HG03558 (cell line): Measurements from ENCODE around the gene RFX3.

Source experiments
- ATAC-seq: cut with Tn5 transposase; IDR thresholded peaks from one replicate; pipeline ENCODE4 v1.9.1; 2021; ENCODE audit warnings: moderate number of reproducible peaks; ENCODE audit not compliant: unreplicated experiment; ENCODE audit errors: extremely low read depth

Gene RFX3

DNA sequence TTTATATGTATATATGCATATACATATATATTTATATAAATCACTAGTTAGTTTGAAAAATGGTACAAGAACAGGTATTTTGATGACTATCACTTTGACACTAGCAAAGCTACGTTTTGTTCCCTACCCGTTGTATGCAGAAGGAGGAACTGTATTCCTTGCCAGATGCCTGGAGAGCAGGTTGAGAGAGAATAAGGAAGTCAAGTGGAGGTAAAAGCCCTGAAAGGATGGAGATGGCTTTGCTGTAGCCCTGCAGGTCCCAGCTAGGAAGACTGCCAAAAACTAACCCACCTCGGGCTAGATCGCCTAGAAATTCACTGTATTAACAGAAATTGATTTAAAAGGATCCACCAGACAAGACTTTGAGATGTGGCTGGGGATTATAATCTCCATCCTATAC is 229.3 kb downstream of the RFX3 start:
- ATAC-seq: no peak

DNA sequence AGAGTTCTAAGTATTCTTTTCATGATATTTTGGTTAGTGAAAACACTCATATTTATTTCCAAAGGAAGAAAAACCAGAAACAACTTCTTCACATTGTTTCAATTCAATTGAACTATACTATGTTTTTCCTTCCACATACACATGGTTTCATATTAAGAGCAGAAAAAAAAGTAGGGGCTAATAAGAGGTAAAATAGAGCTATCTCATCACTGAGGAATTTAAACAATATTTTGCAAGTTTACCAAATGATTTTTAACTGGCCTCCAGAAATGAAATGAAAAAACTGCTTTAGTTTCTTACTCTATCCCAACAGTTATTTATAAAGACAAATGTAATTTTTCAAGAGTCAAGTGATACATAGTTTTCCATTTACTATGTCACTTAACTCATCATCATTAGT is 233.5 kb downstream of the RFX3 start:
- no peak for ATAC-seq

DNA sequence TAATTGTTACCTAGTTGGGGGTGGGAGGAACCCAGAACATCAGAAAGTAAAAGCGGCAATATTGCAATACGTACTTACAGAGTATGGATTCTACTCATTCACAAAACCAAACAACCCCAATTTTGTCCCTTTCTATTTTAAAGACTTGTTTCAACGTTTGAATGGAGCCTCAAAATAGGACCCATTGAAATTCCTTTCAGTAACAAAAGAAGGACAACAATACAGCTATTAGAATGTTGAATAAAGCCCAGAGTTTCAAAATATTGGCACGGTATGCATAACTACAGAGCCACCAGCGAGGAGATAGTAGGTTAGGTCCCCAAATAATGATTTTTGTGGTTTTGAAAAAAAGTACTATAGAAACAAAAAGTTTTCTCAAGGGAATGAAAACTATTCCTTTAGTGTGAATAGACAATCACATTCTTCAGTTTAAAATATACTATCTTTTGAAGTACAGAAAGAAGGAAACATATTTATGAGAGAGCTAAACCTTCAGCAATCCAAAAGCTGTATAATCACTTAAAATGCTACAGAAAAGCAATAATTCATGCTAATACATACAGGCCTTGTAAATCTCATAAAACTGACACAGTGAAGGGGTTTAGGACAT is 235.5 kb downstream of the RFX3 start:
- ATAC-seq: no peak

DNA sequence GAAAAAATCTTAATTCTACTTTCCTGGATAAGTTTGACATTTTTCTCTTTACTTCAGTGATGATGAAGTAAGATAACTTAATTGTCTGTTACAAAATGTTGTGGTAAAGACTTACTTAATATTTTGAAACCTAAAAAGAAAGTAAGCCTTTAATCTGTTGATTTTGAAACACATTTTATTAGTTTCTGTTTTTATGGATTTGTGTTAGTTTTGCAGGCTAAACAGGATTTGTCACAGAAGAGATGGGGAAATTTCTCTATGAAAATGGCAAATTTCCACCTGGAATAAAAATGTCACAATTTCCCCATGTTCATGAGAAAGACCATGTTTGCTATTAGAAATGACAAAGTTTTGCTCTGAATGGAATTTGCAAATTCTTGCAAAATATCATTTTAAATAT is 237.1 kb downstream of the RFX3 start:
- no peak for ATAC-seq

DNA sequence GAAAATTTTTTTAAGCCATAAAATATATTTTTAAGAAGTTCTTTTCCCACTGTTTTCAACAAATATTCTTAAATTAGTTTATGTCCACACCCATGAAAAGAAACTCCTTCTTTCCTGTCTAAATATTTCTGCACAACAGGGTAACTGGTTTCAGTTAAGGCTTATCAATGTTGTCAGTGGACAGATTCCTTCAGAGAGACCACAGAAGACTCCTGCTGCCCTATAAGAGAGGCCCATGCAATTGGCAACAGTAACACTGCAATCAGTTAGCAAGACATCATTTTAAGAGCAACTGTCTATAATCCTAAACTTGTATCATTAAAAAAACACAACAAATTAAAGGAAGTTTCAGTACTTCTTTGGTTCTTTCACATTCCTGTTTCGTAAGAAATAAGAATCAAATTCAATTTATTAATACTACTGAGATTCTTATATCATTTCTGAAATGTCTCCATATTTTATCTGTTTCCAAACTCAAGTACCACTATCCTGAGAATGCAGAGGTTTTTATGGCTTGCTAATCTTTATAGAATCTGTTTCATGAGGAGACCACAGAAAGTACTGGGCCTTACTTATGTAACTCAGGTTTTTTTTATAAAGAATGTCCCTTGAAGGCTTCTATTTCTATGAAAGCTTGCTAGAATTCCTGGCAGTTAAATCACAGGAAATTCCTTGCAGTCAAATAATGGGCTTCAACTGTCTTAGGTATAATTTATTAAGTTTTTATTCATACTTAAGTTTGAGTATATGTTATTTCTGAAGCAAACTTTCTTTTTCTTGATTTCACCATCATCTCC is 240.2 kb downstream of the RFX3 start:
- ATAC-seq: no peak

DNA sequence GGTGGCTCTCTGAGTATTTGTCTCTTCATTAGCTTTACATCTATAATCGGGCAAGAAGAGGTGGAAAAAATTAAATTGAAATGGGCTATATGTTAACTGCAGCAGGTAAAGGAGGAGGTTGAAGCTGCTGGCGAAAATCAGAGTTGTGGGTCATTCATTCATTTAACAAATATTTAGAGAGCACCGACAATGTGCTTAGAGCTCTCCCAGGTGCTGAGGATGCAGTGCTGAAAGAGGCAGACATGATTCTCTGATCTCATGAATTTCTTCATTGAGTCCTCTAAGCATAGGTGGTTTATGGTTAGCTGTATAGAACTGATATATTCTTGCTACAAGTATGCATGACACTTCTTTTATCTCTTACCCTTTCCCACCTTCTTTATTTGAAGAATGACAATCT is 243.4 kb downstream of the RFX3 start:
- no peak for ATAC-seq

DNA sequence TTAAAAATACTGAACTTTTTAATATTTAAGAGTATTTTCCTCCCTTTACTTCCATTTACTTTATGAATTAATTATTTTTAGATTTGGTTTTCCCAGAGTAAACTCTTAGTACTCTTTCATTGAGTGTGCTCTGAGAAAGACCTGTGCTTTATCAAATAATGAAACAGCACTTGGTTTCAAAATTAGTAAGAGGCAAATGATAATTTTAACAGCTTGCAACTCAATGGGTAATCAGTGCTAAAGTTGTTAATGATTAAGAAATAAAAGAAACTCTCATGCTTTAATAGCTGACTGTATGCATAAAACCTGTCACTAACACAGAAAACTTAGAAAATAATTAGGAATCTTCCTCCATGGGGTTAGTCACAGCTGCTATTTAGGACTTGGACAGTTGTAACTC is 244.4 kb downstream of the RFX3 start:
- no peak for ATAC-seq

DNA sequence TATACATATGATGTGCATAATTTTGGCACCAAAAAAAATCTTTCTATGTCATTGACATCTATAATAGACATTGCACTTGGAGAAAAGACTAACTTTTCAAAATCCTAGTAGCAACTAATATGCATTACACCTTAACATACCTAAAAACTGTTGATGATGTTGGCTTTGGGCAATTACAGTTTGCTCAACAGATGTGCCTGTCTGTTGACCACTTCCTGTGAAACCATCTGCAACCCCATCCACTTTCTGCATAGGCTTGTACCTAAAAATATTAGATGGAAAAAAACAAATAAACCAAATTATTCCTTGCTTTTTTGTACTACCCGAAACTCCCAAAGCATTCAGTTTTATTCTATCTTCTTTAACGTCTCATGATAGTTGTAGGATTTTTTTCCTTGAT is 248.6 kb downstream of the RFX3 start:
- ATAC-seq: no peak

DNA sequence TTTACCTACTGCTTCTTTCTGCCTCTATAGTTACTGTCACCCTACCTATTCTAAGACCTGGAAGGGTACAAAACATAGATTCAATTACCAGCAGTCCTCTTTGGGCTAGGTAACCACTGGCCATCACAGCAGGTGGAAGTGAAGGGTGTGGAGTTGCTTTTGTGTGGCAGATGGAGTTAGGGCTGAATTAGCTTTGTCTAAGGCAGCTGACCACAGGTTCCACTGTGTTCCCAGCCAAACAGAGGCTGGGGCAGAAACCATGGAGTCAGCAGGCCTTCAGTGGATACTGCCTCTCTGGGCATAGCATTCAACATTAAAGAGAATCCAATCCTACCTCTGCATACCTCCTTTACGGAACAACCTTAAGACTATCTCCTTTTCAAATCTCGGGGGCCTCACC is 254.2 kb downstream of the RFX3 start:
- ATAC-seq: no peak

DNA sequence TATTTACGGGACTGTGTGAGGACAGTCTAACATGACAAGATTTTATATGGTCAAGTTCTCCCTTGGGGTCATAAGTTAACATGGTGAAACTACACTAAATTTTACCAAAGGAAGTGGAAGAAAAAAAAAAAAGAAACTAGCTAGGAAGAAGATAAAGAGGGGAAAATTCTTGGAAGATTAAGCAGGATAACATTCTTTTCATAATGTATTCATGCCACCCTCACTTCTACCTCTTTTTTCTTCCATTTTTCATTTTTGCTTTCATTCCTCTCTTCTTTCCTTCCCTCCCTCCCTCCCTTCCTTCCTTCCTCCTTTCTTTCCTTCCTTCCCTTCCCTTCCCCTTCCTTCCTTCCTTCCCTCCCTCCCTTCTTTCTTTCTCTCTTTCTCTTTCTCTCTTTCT is 254.6 kb downstream of the RFX3 start:
- ATAC-seq: no peak

DNA sequence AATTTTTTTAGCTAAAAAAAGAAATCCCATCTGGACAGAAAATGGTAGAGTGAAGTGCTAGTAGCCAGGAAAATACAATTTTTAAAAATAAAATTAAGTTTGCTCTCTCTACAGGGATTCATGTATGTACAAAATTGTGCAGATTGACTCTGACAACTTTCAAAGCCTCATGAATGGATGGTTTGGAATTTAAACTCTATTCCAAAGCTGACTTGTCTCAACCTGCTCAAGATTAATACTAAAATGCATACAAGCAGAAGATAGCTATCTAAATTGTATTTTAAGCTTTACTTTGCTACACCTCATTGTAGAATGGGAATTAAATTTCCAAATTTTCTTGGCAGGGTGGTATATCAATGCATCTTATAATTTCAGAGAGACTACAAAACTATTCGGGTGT is 257.6 kb downstream of the RFX3 start:
- ATAC-seq: no peak

DNA sequence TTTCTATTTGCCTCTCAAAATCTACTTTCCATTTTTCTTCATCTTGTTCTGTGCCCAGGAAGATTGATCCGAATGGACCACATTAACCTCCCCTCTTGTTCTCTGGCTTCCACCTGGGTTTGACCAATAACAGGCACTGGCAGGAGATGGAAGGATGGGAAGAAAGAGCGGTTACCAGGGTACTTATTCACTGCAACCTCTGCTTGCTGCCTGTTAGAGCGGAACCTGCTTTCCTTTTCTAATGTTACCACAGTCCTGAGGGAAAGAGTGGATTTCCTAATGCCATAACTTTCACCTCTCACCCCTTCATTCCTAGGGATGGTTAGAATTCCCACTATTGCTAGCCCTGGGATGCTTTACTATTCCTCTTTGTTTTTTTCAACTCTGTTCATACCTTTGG is 262.1 kb downstream of the RFX3 start:
- no peak for ATAC-seq

DNA sequence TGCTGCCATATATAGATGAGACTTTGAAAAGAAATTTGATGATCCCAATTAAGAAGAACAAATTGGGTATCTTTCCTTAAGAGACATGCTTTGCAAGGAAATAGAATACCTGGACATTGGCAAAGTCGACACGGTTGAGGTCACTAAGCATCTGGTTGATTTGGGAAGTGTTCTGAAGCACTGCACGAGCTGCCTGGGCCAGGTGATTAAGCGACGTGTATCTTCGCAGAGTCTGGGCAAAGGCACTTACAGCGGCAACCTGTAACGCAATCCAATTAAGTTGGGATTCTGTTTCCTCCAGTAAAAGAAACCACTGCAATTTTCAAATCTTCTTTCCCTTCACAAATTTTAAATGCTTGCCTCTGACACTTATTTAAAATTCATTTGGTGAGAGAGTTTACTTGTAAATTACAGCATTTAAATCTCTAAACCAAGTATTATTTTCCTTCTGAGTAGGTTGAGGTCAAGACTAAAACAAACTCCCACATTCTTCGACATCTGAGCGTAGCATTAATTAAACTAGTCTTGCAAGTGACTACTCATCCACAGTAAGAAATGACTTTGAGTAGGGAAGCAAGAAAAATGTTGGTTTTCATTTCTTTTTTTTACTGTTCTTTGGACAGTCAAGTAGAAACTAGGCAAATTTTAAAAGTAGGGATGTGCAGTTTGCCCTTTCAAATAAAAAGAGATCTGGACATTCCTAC is 262.8 kb downstream of the RFX3 start:
- no peak for ATAC-seq

DNA sequence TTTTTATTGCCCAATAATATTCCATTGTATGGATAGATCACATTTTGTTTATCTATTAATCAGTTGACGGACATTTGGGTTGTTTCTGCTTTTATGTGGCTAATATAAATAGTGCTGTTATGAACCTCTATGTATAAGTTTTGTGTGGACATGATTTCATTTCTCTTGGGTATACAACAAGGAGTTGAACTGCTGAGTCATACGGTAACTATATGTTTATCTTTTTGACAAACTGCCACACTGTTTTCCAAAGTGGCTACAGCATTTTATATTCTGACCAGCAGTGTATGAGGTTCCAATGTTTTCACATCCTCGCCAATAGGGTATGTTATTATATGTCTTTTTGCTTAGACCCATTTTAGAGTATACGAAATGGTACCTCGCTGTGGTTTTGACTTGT is 264.3 kb downstream of the RFX3 start:
- ATAC-seq: no peak

DNA sequence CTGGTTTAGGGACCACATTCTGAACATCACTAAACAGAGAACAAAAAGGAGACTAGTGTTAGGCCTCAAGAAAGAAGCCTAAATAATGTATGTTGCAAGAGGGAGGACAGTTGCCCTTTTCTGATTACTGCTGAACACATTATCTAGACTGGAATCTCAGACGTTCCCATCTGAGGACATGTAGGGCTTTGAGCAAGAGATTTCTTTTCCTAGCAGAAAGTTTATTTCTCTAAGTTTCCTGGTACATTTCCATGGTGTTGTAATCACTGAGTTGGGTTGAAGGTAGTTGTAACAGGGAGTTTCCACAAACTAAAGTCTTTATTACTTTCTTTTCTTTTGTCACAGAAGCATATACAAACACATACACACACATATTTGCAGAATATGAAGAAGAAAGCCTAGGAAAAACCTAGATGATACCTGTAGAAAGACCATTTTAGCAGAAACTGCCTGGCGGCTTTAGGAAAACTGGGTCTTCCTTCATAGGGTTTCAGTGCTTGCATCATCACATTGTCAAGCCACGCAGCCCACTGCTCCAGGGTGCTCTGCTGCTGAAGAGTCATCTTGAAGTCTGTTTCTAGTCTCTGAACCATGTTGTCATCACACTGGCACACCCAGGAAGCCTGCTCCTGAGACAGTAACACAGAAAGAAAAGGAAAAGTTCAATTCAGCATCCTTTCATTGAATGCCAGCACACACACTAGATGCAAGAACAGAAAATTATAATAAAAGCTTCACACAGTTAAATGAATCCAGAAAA is 269.1 kb downstream of the RFX3 start:
- ATAC-seq: no peak

DNA sequence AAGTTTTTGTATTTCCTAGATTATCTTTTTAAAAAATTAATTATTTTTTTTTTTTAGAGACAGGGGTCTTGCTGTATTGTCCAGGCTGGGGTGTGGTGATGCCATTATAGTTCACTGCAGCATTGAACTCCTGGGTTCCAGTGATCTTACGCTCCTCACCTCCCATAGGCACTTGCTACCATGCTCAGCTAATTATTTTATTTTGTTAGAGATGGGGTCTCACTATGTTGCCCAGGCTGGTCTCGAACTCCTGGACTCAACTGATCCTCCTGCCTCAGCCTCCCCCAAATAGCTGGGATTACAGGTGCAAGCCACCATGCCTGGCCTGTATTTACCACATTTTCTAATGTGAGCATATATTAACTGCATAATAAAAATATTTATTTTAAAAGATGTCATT is 274.5 kb downstream of the RFX3 start:
- ATAC-seq: no peak

DNA sequence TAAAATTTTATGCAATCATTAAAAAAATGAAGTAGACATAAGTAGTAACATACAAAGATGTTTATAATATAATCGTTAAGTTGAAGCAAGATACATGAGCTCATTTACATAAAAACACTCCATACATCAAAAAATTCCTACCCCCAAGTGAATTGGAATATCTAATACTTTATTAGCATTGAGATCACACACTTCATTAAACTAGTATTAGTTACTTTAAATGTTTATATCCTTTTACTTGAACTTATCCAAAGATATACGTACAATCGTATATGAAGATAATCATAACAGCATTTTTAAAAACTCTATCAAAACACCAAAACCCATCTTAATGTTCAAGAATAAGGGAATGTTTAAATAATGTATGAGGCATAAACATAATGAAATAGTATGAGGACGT is 275.1 kb downstream of the RFX3 start:
- ATAC-seq: no peak

DNA sequence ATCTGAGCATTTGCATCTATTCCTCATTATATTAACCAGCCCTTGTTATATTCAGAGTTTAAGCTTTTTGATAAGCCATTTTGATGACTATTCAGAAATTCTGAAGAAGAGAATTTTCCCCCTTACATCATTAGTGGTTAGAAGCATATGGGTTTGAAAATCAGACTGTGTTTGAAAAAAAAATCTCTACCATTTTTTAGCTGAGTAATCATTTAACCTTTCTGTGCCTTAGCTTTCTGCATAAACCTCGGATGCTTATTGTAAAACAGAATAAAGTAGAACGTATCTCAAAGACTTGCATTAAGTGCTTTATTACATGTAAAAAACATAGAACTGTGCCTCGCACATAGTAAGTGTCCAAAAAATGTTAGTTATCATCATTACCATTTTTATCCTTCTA is 278.6 kb downstream of the RFX3 start:
- ATAC-seq: no peak

DNA sequence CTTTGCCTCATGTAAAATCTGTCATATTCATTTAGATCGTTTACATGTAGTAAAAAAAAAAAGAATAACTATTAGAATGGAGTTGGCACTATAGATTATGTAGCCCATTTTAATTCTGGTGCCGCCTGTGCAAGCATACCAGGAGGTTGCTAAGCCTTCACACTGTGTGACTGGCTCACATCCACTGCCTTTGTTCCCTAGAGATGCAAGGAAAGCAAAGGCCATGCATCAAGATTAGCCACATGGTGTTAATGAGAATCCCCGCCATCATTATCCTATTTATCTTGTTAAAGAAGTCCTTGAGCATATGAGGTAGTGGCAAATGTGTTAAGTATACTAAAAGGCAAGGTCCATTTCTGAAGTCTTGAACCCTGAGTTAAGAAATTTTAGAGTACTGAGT is 279.6 kb downstream of the RFX3 start:
- no peak for ATAC-seq

DNA sequence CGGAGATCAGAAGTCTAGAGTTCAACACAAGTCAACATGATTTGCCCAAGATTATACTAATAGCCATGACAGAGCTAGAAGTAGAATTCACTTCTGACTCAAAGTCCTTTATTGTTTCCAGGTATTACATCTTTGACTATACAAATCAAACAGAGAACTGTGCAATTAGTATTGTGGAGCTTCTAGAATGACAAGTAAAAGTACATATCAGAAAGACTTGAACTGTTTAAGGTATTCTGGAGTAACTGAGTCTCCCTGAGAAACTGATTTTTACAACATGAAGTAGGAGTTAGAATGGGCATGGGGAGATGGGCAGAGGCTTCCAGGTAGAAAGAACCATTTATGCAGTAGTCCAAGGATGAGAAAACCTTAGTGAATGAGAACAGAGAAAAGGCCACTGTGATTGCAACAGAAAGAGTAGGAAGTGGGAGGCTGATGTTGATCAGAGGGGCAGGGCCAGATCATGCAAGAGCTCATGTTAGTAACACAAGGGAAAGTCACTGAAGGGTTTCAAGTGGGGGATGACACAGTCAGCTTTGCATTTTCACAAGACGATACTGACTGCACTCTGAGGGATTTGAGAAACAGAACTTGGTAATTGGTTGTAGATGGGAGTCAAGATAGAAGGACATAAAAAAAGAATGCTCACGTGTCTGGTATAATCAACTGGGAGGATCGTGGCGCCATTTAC is 280.7 kb downstream of the RFX3 start:
- ATAC-seq: peak; percentile 48
